Thoracic aorta (tissue), 2 donors: Measurements from ENCODE around the gene DDX51. TPM values are rescaled to one million over a fixed set of nuclear protein-coding genes. Genes with fewer than 3 reads are reported as not detected.

Experiments used
- ATAC-seq: fragments of 150-250 bp; one replicate; pipeline ENCODE4 v1.8.0; 2017; ENCODE audit warnings: low read depth; ENCODE audit not compliant: insufficient number of reproducible peaks, low FRiP score
- DNase-seq: peaks from one replicate; pipeline ENCODE4 v3.0.0-alpha.2; 2020; ENCODE audit warnings: low spot score
- H3K27ac ChIP-seq, 2 donors: fragments of 200-600 bp; sonication (generic); 1 replicate in 1 of 2; 2 replicates in 1 of 2; pipeline ENCODE4 v1.5.1; 2016; ENCODE audit warnings: mild to moderate bottlenecking in 2 of 2, moderate library complexity in 2 of 2
- H3K27me3 ChIP-seq: fragments of 200-600 bp; sonication (generic); replicated peaks from 2 replicates; pipeline ENCODE4 v1.6.0; 2016; ENCODE audit warnings: mild to moderate bottlenecking; ENCODE audit not compliant: insufficient read depth
- H3K36me3 ChIP-seq: fragments of 200-600 bp; sonication (generic); one replicate; pipeline ENCODE4 v1.5.1; 2016
- H3K4me1 ChIP-seq, 2 donors: fragments of 200-600 bp; sonication (generic); 1 replicate in 1 of 2; 2 replicates in 1 of 2; pipeline versions ENCODE4 v1.5.1 to v1.6.0; 2016; ENCODE audit warnings: low read depth in 2 of 2, mild to moderate bottlenecking in 1 of 2; ENCODE audit not compliant: control insufficient read depth in 1 of 2
- H3K4me3 ChIP-seq: fragments of 200-600 bp; sonication (generic); 2 replicates; pipeline ENCODE4 v1.5.1; 2016; ENCODE audit warnings: mild to moderate bottlenecking
- H3K9me3 ChIP-seq: fragments of 200-600 bp; sonication (generic); 2 replicates; pipeline ENCODE4 v1.5.1; 2016
- CTCF ChIP-seq: fragments of 200-600 bp; sonication (generic); IDR thresholded peaks from one replicate; pipeline ENCODE4 v1.5.1; 2019; ENCODE audit warnings: antibody characterized with exemption
- total RNA-seq, 2 donors: library from RNA; depleted of rRNA; stranded (reverse); fragments of >200 nt; gene quantifications; one replicate each; pipeline versions ENCODE4 v1.1.0 to v1.2.3, GENCODE V29; 2016

DDX51 gene
- total RNA-seq, 2 donors from 2014 or later = 9.7 to 24.8 TPM

DNA sequence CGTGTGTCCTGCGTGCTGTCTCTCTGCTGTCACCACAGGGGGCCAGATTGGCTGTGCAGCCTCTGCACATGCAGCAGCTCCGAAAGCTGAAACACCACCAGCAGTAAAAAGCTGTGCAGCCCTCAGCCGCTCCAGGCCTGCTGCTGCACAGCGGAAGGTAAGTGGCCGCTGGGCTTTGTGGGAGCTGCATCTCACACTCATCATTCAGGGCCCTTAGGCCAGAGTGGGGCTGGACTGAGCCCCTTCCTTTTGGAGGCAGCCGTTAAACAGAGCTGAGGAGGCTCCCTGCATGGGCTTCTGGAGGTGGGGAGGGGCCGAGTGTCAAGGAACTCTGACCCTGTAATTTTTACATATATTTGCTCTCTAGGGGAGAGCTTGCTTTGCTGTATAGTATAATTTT lies 17.1 kb downstream of the DDX51 start:
- no peak for TF ChIP-seq CTCF
- Histone ChIP-seq H3K27ac (no peak overlapping the region), H3K4me1 (no peaks in the 10 kb centered on the region), H3K9me3 (no peaks in the 10 kb centered on the region), H3K36me3 (peaks cover 35% of the 10 kb centered on the region), H3K4me3 (no peak overlapping the region), H3K27me3 (no peaks in the 10 kb centered on the region)
- no peak for ATAC-seq
- no peak for DNase-seq

DNA sequence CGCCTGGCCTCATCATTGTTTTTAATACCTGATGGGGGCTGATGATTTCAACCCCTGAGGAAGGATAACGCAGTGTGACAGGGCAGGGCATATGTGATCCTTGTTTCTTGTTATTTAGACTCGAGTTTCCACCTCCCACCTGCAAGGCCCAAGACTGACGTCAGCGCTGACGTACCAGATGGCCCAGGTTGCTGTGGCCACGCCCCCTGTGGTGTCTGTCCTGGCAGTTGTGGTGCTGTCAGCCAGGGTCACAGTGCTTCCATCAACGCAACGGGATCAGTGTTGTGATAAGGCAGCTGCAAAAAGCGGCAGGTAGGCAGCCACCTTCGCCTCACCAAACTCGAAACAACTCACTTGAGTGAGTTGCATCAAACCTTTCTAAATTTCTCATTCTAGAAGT lies 18.4 kb downstream of the DDX51 start:
- ATAC-seq = no peak
- DNase-seq = no peak
- H3K36me3 ChIP-seq = peaks cover 42% of the 10 kb centered on the region

GRCh38 chr12:132124766-132125425 lies 19.2 kb downstream of the DDX51 start:
- no peak for TF ChIP-seq CTCF
- no peaks in the 10 kb centered on the region for H3K27me3 ChIP-seq
- H3K4me1 ChIP-seq = no peaks in the 10 kb centered on the region
- H3K4me3 ChIP-seq = no peak overlapping the region
- DNase-seq (no peak), ATAC-seq (no peak)
- peaks cover 48% of the 10 kb centered on the region for H3K36me3 ChIP-seq
- no peak overlapping the region for H3K27ac ChIP-seq
- no peaks in the 10 kb centered on the region for H3K9me3 ChIP-seq

More for the DNA sequence above, 18.4 kb downstream of the DDX51 start:
- Histone ChIP-seq H3K9me3 (no peaks in the 10 kb centered on the region), H3K27me3 (no peaks in the 10 kb centered on the region), H3K4me1 (no peaks in the 10 kb centered on the region), H3K27ac (no peak overlapping the region), H3K4me3 (no peak overlapping the region)
- no peak for TF ChIP-seq CTCF

DNA sequence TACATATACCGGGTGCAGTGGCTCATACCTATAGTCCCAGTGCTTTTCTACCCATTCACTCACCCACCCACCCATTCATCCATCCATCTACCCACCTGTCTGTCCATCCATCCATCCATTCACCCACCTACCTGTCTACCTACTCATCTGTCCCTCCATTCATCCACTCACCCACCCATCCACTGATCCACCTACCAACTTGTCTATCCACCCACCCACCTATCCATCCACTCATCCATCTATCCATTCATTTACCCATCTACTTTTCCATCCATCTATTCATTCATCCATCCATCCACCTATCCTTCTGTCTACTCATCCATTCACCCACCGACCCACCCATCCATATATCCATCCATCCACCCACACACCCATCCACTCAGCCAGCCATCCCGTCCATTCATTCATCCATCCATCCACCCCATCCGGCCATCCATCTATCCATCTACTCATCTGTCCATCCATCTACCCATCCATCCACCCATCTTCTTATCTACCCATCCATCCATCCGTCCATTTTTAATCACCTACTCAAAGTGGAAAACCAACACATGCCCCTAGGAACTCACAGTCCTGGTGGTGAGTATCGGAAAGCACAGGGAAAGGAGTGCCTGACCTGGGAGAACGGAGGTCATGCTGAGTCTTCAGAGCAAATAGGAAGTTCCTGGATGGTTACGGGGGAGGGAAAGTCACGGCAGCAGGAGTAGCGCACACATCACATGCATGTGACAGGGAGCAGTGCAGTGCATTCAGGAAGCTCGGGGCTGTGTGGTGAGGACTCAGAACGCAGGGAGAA lies 20.0 kb downstream of the DDX51 start:
- H3K36me3 ChIP-seq = peaks cover 50% of the 10 kb centered on the region
- H3K27ac ChIP-seq = no peak overlapping the region
- TF ChIP-seq CTCF = no peak
- no peaks in the 10 kb centered on the region for H3K27me3 ChIP-seq
- DNase-seq (no peak), ATAC-seq (no peak)
- no peaks in the 10 kb centered on the region for H3K4me1 ChIP-seq
- H3K4me3 ChIP-seq = no peak overlapping the region
- H3K9me3 ChIP-seq = no peaks in the 10 kb centered on the region

GRCh38 chr12:132121283-132121682 lies 22.8 kb downstream of the DDX51 start:
- DNase-seq = no peak

More at GRCh38 chr12:132121283-132121682, 22.8 kb downstream of the DDX51 start:
- ATAC-seq = no peak
- Histone ChIP-seq H3K27ac (no peak overlapping the region), H3K4me3 (no peak overlapping the region), H3K9me3 (no peaks in the 10 kb centered on the region), H3K27me3 (no peaks in the 10 kb centered on the region), H3K36me3 (peaks cover 51% of the 10 kb centered on the region), H3K4me1 (no peaks in the 10 kb centered on the region)
- no peak for TF ChIP-seq CTCF
